Measurements from ENCODE around the gene MOSPD2.

The MOSPD2 gene

DNA sequence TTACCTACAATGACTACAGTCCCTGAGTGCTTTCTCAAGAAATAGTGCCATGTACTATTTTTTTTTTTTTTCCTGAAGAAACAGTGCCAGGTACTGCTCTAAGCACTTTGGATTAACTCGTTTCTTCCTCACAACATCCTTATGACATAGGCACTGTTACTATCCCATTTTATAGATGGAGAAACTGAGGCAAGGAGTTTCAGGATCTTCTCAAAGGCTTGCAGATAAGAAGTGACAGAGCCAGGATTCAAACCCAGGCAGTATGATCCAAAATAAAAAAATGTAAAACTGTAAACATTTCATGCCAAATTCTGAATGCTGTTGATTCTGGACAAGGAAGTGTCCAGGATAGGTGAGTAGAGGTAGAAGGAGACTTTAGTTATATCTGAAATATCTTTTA is 1.5 kb upstream of the MOSPD2 start:
- H3K36me3 ChIP-seq (ENCODE audit: control insufficient read depth in 2 of 2, insufficient read depth in 1 of 2, low read length in 2 of 2), result peaks cover 5 to 19% of the 10 kb centered on the region in 2 experiments; a peak in 2 of 3 replicates
- H3K27ac ChIP-seq (ENCODE audit: extremely low read depth, low read depth, low read length), result no peak overlapping the region
- CTCF ChIA-PET, result no interaction called here
- TF ChIP-seq ZNF571 (tag by site-specific recombination; IDR thresholded peaks at IDR 0.05) (no peak), PRDM1 (tag by site-specific recombination; IDR thresholded peaks at IDR 0.05) (no peak), ZFP3 (tag by site-specific recombination; IDR thresholded peaks at IDR 0.05; ENCODE audit: low read depth) (no peak), ZNF473 (tag by site-specific recombination; IDR thresholded peaks at IDR 0.05) (no peak), MZF1 (tag by site-specific recombination; IDR thresholded peaks at IDR 0.05; ENCODE audit: borderline replicate concordance) (no peak)
- TF ChIP-seq, protein P1, sequence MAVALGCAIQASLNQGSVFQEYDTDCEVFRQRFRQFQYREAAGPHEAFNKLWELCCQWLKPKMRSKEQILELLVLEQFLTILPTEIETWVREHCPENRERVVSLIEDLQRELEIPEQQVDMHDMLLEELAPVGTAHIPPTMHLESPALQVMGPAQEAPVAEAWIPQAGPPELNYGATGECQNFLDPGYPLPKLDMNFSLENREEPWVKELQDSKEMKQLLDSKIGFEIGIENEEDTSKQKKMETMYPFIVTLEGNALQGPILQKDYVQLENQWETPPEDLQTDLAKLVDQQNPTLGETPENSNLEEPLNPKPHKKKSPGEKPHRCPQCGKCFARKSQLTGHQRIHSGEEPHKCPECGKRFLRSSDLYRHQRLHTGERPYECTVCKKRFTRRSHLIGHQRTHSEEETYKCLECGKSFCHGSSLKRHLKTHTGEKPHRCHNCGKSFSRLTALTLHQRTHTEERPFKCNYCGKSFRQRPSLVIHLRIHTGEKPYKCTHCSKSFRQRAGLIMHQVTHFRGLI (tag by site-specific recombination; IDR thresholded peaks at IDR 0.05), result no peak
- TF ChIP-seq, protein P2, sequence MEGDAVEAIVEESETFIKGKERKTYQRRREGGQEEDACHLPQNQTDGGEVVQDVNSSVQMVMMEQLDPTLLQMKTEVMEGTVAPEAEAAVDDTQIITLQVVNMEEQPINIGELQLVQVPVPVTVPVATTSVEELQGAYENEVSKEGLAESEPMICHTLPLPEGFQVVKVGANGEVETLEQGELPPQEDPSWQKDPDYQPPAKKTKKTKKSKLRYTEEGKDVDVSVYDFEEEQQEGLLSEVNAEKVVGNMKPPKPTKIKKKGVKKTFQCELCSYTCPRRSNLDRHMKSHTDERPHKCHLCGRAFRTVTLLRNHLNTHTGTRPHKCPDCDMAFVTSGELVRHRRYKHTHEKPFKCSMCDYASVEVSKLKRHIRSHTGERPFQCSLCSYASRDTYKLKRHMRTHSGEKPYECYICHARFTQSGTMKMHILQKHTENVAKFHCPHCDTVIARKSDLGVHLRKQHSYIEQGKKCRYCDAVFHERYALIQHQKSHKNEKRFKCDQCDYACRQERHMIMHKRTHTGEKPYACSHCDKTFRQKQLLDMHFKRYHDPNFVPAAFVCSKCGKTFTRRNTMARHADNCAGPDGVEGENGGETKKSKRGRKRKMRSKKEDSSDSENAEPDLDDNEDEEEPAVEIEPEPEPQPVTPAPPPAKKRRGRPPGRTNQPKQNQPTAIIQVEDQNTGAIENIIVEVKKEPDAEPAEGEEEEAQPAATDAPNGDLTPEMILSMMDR (tag by site-specific recombination; IDR thresholded peaks at IDR 0.05), result no peak
- TF ChIP-seq, protein P3, sequence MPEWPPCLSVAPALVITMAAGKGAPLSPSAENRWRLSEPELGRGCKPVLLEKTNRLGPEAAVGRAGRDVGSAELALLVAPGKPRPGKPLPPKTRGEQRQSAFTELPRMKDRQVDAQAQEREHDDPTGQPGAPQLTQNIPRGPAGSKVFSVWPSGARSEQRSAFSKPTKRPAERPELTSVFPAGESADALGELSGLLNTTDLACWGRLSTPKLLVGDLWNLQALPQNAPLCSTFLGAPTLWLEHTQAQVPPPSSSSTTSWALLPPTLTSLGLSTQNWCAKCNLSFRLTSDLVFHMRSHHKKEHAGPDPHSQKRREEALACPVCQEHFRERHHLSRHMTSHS (tag by site-specific recombination; IDR thresholded peaks at IDR 0.05), result no peak
- TF ChIP-seq, protein P4, sequence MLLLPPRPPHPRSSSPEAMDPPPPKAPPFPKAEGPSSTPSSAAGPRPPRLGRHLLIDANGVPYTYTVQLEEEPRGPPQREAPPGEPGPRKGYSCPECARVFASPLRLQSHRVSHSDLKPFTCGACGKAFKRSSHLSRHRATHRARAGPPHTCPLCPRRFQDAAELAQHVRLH (tag by site-specific recombination; IDR thresholded peaks at IDR 0.05), result no peak
- TF ChIP-seq, protein P5, sequence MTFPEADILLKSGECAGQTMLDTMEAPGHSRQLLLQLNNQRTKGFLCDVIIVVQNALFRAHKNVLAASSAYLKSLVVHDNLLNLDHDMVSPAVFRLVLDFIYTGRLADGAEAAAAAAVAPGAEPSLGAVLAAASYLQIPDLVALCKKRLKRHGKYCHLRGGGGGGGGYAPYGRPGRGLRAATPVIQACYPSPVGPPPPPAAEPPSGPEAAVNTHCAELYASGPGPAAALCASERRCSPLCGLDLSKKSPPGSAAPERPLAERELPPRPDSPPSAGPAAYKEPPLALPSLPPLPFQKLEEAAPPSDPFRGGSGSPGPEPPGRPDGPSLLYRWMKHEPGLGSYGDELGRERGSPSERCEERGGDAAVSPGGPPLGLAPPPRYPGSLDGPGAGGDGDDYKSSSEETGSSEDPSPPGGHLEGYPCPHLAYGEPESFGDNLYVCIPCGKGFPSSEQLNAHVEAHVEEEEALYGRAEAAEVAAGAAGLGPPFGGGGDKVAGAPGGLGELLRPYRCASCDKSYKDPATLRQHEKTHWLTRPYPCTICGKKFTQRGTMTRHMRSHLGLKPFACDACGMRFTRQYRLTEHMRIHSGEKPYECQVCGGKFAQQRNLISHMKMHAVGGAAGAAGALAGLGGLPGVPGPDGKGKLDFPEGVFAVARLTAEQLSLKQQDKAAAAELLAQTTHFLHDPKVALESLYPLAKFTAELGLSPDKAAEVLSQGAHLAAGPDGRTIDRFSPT (tag by site-specific recombination; IDR thresholded peaks at IDR 0.05), result no peak
- H3K4me1 ChIP-seq (ENCODE audit: control insufficient read depth, insufficient read depth, low read length), result no peaks in the 10 kb centered on the region
- peak overlapping the region; percentile 78 for H3K4me3 ChIP-seq (ENCODE audit: low read depth, low read length)
- POLR2A ChIA-PET, result no interaction called here
- H3K9me3 ChIP-seq (ENCODE audit: control insufficient read depth, insufficient read depth, low read depth, low read length), result no peaks in the 10 kb centered on the region

DNA sequence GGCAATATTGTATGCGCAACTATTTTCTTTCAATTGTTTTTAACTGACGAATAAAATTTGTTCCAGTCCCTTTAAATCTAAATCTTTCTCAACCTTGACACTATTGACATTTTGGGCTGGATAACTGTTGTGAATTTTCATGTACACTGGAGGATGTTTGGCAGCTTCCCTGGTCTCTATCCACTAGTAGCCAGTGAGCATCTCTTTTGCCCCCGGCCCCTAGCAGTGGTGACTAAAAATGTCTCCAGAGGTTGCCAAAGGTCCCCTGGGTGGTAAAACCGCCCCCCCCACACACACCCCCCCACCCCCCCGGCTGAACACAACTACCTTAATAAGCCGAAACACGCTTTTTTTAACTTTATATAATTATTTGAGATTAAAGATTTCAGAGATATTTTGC is 866 bp upstream of the MOSPD2 start:
- no peak for TF ChIP-seq ZNF571 (tag by site-specific recombination; IDR thresholded peaks at IDR 0.05)
- TF ChIP-seq, protein P2 (tag by site-specific recombination; IDR thresholded peaks at IDR 0.05), result no peak
- no peak for TF ChIP-seq ZNF248 (tag by site-specific recombination; IDR thresholded peaks at IDR 0.05)
- TF ChIP-seq, protein P6, sequence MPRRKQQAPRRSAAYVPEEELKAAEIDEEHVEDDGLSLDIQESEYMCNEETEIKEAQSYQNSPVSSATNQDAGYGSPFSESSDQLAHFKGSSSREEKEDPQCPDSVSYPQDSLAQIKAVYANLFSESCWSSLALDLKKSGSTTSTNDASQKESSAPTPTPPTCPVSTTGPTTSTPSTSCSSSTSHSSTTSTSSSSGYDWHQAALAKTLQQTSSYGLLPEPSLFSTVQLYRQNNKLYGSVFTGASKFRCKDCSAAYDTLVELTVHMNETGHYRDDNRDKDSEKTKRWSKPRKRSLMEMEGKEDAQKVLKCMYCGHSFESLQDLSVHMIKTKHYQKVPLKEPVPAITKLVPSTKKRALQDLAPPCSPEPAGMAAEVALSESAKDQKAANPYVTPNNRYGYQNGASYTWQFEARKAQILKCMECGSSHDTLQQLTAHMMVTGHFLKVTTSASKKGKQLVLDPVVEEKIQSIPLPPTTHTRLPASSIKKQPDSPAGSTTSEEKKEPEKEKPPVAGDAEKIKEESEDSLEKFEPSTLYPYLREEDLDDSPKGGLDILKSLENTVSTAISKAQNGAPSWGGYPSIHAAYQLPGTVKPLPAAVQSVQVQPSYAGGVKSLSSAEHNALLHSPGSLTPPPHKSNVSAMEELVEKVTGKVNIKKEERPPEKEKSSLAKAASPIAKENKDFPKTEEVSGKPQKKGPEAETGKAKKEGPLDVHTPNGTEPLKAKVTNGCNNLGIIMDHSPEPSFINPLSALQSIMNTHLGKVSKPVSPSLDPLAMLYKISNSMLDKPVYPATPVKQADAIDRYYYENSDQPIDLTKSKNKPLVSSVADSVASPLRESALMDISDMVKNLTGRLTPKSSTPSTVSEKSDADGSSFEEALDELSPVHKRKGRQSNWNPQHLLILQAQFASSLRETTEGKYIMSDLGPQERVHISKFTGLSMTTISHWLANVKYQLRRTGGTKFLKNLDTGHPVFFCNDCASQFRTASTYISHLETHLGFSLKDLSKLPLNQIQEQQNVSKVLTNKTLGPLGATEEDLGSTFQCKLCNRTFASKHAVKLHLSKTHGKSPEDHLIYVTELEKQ (tag by site-specific recombination; IDR thresholded peaks at IDR 0.05; ENCODE audit: borderline replicate concordance), result no peak
- H3K36me3 ChIP-seq (ENCODE audit: control insufficient read depth in 2 of 2, insufficient read depth in 1 of 2, low read length in 2 of 2), result peaks cover 5 to 15% of the 10 kb centered on the region in 2 experiments; a peak in 2 of 3 replicates
- no peaks in the 10 kb centered on the region for H3K4me1 ChIP-seq (ENCODE audit: control insufficient read depth, insufficient read depth, low read length)
- H3K9me3 ChIP-seq (ENCODE audit: control insufficient read depth, insufficient read depth, low read depth, low read length), result no peaks in the 10 kb centered on the region
- ChIA-PET CTCF (no interaction called here), POLR2A (interaction anchor here (0.8 kb wide), 1 partner anchor 12 kb away, joined by 3 read pairs; no protein-coding TSS in a partner anchor)
- H3K27ac ChIP-seq (ENCODE audit: extremely low read depth, low read depth, low read length), result peak overlapping the region; percentile 70
- H3K4me3 ChIP-seq (ENCODE audit: low read depth, low read length), result peak overlapping the region; percentile 78

All from HEK293 (cell line).